ENCODE results near the gene HDGFL1. TPM values are rescaled to one million over a fixed set of nuclear protein-coding genes. Genes with fewer than 3 reads are reported as not detected.

Gene HDGFL1
- total RNA-seq, 1 donor from 2014 or later = not detected

- Histone ChIP-seq H3K27me3 (ENCODE audit: control insufficient read depth, insufficient read depth, low read length) (no peaks in the 10 kb centered on the region), H3K4me3 (ENCODE audit: low read depth, low read length) (no peak overlapping the region), H3K36me3 (ENCODE audit: control insufficient read depth, insufficient read depth, low read length) (no peaks in the 10 kb centered on the region)
- no peak for TF ChIP-seq CTCF (IDR thresholded peaks at IDR 0.05; ENCODE audit: insufficient read depth, low read length, poor library complexity, severe bottlenecking)
- DNase-seq (ENCODE audit: low read depth) = no peak
Measured at GRCh38 chr6:22593895-22594294, 24.5 kb downstream of the HDGFL1 start.

- no peak for TF ChIP-seq CTCF (IDR thresholded peaks at IDR 0.05; ENCODE audit: insufficient read depth, low read length, poor library complexity, severe bottlenecking)
- Histone ChIP-seq H3K27me3 (ENCODE audit: control insufficient read depth, insufficient read depth, low read length) (no peaks in the 10 kb centered on the region), H3K4me3 (ENCODE audit: low read depth, low read length) (no peak overlapping the region), H3K36me3 (ENCODE audit: control insufficient read depth, insufficient read depth, low read length) (no peaks in the 10 kb centered on the region)
- DNase-seq (ENCODE audit: low read depth) = no peak
Measured at GRCh38 chr6:22596011-22596410, 26.6 kb downstream of the HDGFL1 start.

- no peaks in the 10 kb centered on the region for H3K36me3 ChIP-seq (ENCODE audit: control insufficient read depth, insufficient read depth, low read length)
- H3K4me3 ChIP-seq (ENCODE audit: low read depth, low read length) = no peak overlapping the region
- no peaks in the 10 kb centered on the region for H3K27me3 ChIP-seq (ENCODE audit: control insufficient read depth, insufficient read depth, low read length)
- no peak for DNase-seq (ENCODE audit: low read depth)
- no peak for TF ChIP-seq CTCF (IDR thresholded peaks at IDR 0.05; ENCODE audit: insufficient read depth, low read length, poor library complexity, severe bottlenecking)
Measured at GRCh38 chr6:22598339-22598738, 29.0 kb downstream of the HDGFL1 start.

GRCh38 chr6:22600059-22600458 lies 30.7 kb downstream of the HDGFL1 start:
- no peaks in the 10 kb centered on the region for H3K36me3 ChIP-seq (ENCODE audit: control insufficient read depth, insufficient read depth, low read length)

GRCh38 chr6:22601984-22602383 lies 32.6 kb downstream of the HDGFL1 start:
- Histone ChIP-seq H3K27me3 (ENCODE audit: control insufficient read depth, insufficient read depth, low read length) (no peaks in the 10 kb centered on the region), H3K4me3 (ENCODE audit: low read depth, low read length) (no peak overlapping the region), H3K36me3 (ENCODE audit: control insufficient read depth, insufficient read depth, low read length) (no peaks in the 10 kb centered on the region)
- TF ChIP-seq CTCF (IDR thresholded peaks at IDR 0.05; ENCODE audit: insufficient read depth, low read length, poor library complexity, severe bottlenecking) = no peak
- DNase-seq (ENCODE audit: low read depth) = no peak

More at GRCh38 chr6:22600059-22600458, 30.7 kb downstream of the HDGFL1 start:
- no peak for TF ChIP-seq CTCF (IDR thresholded peaks at IDR 0.05; ENCODE audit: insufficient read depth, low read length, poor library complexity, severe bottlenecking)
- DNase-seq (ENCODE audit: low read depth) = no peak
- Histone ChIP-seq H3K27me3 (ENCODE audit: control insufficient read depth, insufficient read depth, low read length) (no peaks in the 10 kb centered on the region), H3K4me3 (ENCODE audit: low read depth, low read length) (no peak overlapping the region)

GRCh38 chr6:22605736-22606135 lies 36.4 kb downstream of the HDGFL1 start:
- Histone ChIP-seq H3K4me3 (ENCODE audit: low read depth, low read length) (no peak overlapping the region), H3K27me3 (ENCODE audit: control insufficient read depth, insufficient read depth, low read length) (no peaks in the 10 kb centered on the region), H3K36me3 (ENCODE audit: control insufficient read depth, insufficient read depth, low read length) (no peaks in the 10 kb centered on the region)
- TF ChIP-seq CTCF (IDR thresholded peaks at IDR 0.05; ENCODE audit: insufficient read depth, low read length, poor library complexity, severe bottlenecking) = no peak
- no peak for DNase-seq (ENCODE audit: low read depth)
